SK-N-SH (cell line): ENCODE data around the gene MRPL44.

Experiments
- CTCF ChIP-seq: fragments of 200-600 bp; sonication (generic); IDR thresholded peaks from 2 replicates; pipeline ENCODE4 v1.6.1; 2017; ENCODE audit warnings: antibody characterized with exemption, mild to moderate bottlenecking, moderate library complexity
- EZH2phosphoT487 ChIP-seq: fragments of 200-600 bp; sonication (generic); IDR thresholded peaks from 2 replicates; pipeline ENCODE4 v1.6.1; 2017; ENCODE audit warnings: low read depth, mixed run types, mild to moderate bottlenecking, antibody characterized with exemption, moderate library complexity, borderline replicate concordance
- JUND ChIP-seq: IDR thresholded peaks from 2 replicates; pipeline ENCODE4 v1.4.0; 2012
- MEF2A ChIP-seq: IDR thresholded peaks from 2 replicates; pipeline ENCODE4 v1.4.0; 2012; ENCODE audit warnings: low read depth, borderline replicate concordance
- PBX3 ChIP-seq: IDR thresholded peaks from 2 replicates; pipeline ENCODE4; 2012
- RAD21 ChIP-seq: IDR thresholded peaks from 2 replicates; pipeline ENCODE4 v1.6.1; 2012; ENCODE audit warnings: mild to moderate bottlenecking, low read length
- USF1 ChIP-seq: IDR thresholded peaks from 2 replicates; pipeline ENCODE4 v1.4.0; 2012; ENCODE audit warnings: low read depth, borderline replicate concordance
- USF2 ChIP-seq: fragments of 150-350 bp; IDR thresholded peaks from 2 replicates; pipeline ENCODE4 v1.6.1; 2017; ENCODE audit warnings: antibody characterized with exemption, low read length, low read depth, borderline replicate concordance

DNA sequence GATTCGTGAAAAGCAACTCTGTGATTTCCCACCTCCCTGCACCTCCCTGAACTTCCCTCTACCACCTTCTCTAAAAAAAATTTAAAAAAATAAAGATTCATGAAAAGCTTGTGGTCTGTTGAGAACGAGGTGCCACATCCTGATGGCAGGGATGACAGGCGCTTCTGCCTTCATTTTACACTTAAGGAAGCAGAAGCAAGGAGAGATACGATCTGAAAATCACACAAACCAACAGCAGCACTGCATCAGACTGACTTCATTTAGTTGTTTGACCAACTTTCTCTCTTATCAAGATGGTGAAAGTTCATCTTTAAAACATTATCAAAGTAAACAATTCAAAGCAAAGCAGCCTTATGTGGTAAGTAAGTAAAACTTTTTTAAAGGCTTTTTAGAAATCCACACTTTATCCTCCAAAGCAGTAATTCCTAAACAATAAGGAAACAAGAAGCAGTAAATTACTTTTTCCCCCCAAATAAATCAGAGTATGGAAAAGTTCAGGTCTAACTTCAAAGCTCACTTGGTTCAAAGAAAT is 27.6 kb upstream of the MRPL44 start:
- TF ChIP-seq USF1 (no peak), CTCF (no peak), MEF2A (no peak), EZH2phosphoT487 (no peak), JUND (no peak), USF2 (no peak), RAD21 (no peak), PBX3 (no peak)
